ENCODE measurements around the gene SP140L. TPM values are rescaled to one million over a fixed set of nuclear protein-coding genes. Genes with fewer than 3 reads are reported as not detected.
"Not testable (repeated sequence)": the region's sequence is repeated elsewhere in the genome, so short reads cannot be mapped to it uniquely, and the experiment has no call there.

SP140L gene
- total and polyA plus RNA-seq, 7 donors: 1.6 to 6.7 (median 3.7) TPM

DNA sequence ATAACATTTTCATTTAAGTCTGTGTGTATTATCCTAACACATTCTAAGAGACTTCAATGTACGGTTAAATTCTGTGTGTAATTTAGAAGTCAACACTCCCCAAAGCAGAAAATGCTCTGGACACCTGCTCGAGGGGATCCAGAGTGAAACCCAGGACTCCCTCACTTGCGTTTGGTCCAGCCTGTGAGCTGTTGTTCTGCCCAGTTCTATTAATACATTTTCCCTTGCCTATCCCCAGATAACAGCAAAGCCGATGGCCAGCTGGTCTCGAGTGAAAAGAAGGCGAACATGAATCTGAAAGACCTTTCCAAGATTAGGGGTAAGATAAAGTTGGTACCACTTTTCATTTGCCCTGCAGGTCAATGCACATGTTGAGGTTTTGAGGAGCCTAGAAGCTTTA, 58.0 kb downstream of the SP140L start:
- H3K4me3 ChIP-seq: no peak overlapping the region
- H3K9me3 ChIP-seq: no peaks in the 10 kb centered on the region
- ATAC-seq (no peak), DNase-seq (no peak)
- no peak for TF ChIP-seq CTCF (IDR thresholded peaks at IDR 0.05)
- no peak overlapping the region for H3K27ac ChIP-seq
- intact Hi-C loops (cut with DNase I): no loop called here
- no peaks in the 10 kb centered on the region for H3K27me3 ChIP-seq (ENCODE audit: insufficient read depth in 3 of 3, low read length in 2 of 3)
- no peaks in the 10 kb centered on the region for H3K4me1 ChIP-seq
- peaks cover 2 to 14% of the 10 kb centered on the region in 2 donors for H3K36me3 ChIP-seq (ENCODE audit: insufficient read depth in 1 of 2, low read depth in 1 of 2)
- WGBS, 3 donors: 65 to 80% (median 68%) methylated on average over 6 of the region's 6 CpGs

DNA sequence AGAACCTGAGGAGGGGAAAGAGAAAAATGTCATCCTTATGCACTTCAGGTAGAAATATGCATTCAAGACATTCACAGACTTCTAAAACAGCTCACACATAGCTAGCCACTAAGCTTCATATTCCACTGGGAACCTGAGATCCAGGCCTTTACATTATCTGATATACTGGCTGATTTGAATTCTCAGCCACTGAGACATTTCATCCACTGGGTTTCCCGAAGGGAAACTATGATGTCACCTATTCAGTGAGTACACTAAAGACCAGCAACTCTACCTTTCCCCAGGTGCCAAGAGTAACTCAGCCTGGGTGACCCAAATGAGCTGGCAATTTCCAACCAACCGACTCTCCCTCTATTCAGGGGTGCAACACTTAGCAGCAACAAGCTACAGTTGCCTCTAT, 67.3 kb downstream of the SP140L start:
- Histone ChIP-seq H3K27ac (no peak overlapping the region), H3K4me1 (no peaks in the 10 kb centered on the region), H3K9me3 (peaks cover 7% of the 10 kb centered on the region), H3K36me3 (ENCODE audit: insufficient read depth in 1 of 2, low read depth in 1 of 2) (peaks cover 2 to 30% of the 10 kb centered on the region in 2 donors), H3K27me3 (ENCODE audit: insufficient read depth in 3 of 3, low read length in 2 of 3) (no peaks in the 10 kb centered on the region), H3K4me3 (no peak overlapping the region)
- no peak for DNase-seq
- intact Hi-C loops (cut with DNase I): no loop called here
- no peak for TF ChIP-seq CTCF (IDR thresholded peaks at IDR 0.05)
- WGBS, 3 donors: 79 to 89% (median 82%) methylated on average over 2 of the region's 2 CpGs
- ATAC-seq: no peak

- H3K27ac ChIP-seq: not testable (repeated sequence)
Observed at GRCh38 chr2:230398698-230399097, 71.7 kb downstream of the SP140L start.

DNA sequence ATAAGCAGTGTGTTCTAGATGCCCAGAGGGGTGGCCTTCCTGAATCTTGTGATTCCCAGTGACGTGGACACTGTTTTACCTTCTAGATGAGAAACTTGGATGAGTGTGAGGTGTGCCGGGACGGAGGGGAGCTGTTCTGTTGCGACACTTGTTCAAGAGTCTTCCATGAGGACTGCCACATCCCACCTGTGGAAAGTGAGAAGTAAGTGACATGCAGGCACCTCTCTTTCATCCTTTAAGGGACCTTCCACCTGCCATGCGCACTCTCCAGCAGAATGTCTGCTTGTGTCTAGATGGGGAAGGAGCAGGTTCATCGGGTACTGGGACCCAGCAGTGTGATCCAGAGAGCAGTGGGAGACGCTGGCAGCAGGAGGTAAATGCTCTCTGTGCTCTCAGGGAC, 73.0 kb downstream of the SP140L start:
- intact Hi-C loops (cut with DNase I): no loop called here
- Histone ChIP-seq H3K27ac (no peak overlapping the region), H3K9me3 (peaks cover 7% of the 10 kb centered on the region), H3K4me3 (no peak overlapping the region), H3K27me3 (ENCODE audit: insufficient read depth in 3 of 3, low read length in 2 of 3) (no peaks in the 10 kb centered on the region), H3K36me3 (ENCODE audit: insufficient read depth in 1 of 2, low read depth in 1 of 2) (peaks cover 0 to 9% of the 10 kb centered on the region in 2 donors), H3K4me1 (no peaks in the 10 kb centered on the region)
- WGBS, 3 donors: 89 to 95% (median 94%) methylated on average over 7 of the region's 7 CpGs
- DNase-seq (no peak), ATAC-seq (no peak)
- no peak for TF ChIP-seq CTCF (IDR thresholded peaks at IDR 0.05)

More at GRCh38 chr2:230398698-230399097, 71.7 kb downstream of the SP140L start:
- H3K4me3 ChIP-seq; H3K9me3 ChIP-seq; H3K27me3 ChIP-seq (ENCODE audit: insufficient read depth in 3 of 3, low read length in 2 of 3); H3K4me1 ChIP-seq; DNase-seq; intact Hi-C loops (cut with DNase I); ATAC-seq: not testable (repeated sequence)
- 92 to 95% (median 94%) methylated on average over 6 of the region's 6 CpGs for WGBS, 3 donors
- peaks cover 0 to 15% of the 10 kb centered on the region in 2 donors for H3K36me3 ChIP-seq (ENCODE audit: insufficient read depth in 1 of 2, low read depth in 1 of 2)

DNA sequence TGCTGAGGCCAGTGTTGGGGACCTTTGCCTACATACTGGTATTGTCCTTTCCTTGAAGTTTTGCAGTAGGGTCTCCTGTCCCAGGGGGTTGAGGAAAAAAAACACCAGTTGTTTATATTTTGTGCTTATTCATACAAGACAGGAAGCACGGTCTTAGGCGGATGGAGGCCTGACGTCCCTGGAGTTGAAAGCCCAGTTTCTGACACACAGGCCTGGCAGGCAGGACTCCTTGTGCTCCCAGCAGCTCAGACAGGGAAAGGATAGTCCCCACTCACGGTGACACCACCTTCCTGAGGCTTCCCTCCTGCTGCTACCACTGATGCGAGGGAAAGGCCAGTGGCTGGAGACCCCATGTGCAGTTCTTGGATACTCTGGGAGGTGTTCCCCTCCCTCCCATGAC, 73.5 kb downstream of the SP140L start:
- no peak for TF ChIP-seq CTCF (IDR thresholded peaks at IDR 0.05)
- Histone ChIP-seq H3K9me3 (peaks cover 7% of the 10 kb centered on the region), H3K27me3 (ENCODE audit: insufficient read depth in 3 of 3, low read length in 2 of 3) (no peaks in the 10 kb centered on the region), H3K36me3 (ENCODE audit: insufficient read depth in 1 of 2, low read depth in 1 of 2) (peaks cover 0 to 7% of the 10 kb centered on the region in 2 donors), H3K4me3 (no peak overlapping the region), H3K4me1 (no peaks in the 10 kb centered on the region), H3K27ac (no peak overlapping the region)
- WGBS, 3 donors: 69 to 79% (median 78%) methylated on average over 5 of the region's 5 CpGs
- intact Hi-C loops (cut with DNase I): no loop called here
- ATAC-seq (no peak), DNase-seq (no peak)

GRCh38 chr2:230401026-230401425, 74.0 kb downstream of the SP140L start:
- H3K4me1 ChIP-seq; intact Hi-C loops (cut with DNase I); DNase-seq; H3K27me3 ChIP-seq (ENCODE audit: insufficient read depth in 3 of 3, low read length in 2 of 3); H3K27ac ChIP-seq; H3K36me3 ChIP-seq (ENCODE audit: insufficient read depth in 1 of 2, low read depth in 1 of 2); ATAC-seq; H3K4me3 ChIP-seq; H3K9me3 ChIP-seq: not testable (repeated sequence)
- 84 to 95% (median 89%) methylated on average over 2 of the region's 6 CpGs for WGBS, 3 donors
